ENCODE data around the gene SEMA7A. TPM values are rescaled to one million over a fixed set of nuclear protein-coding genes. Genes with fewer than 3 reads are reported as not detected.

Gene SEMA7A
- total RNA-seq, 3 donors from 2014 or later = 0.80 to 1.3 (median 0.88) TPM

- DNase-seq (ENCODE audit: low spot score in 2 of 2) = peak; percentile 51 to 68
- Histone ChIP-seq H3K36me3 (no peaks in the 10 kb centered on the region), H3K27ac (no peak overlapping the region), H3K27me3 (no peaks in the 10 kb centered on the region), H3K4me3 (no peak overlapping the region), H3K9me3 (no peaks in the 10 kb centered on the region), H3K4me1 (peaks cover 0 to 13% of the 10 kb centered on the region in 2 donors)
- intact Hi-C loops (cut with DNase I; ENCODE audit: low total_unique reads) = no loop called here
- TF ChIP-seq CTCF (IDR thresholded peaks at IDR 0.05) = peak; percentile 63 to 74 (median 68)
- no peak for TF ChIP-seq POLR2A (IDR thresholded peaks at IDR 0.05)
These were observed 51.5 kb downstream of the SEMA7A start for GRCh38 chr15:74382004-74382816.

GRCh38 chr15:74381481-74381880 is 52.3 kb downstream of the SEMA7A start:
- H3K9me3 ChIP-seq = no peaks in the 10 kb centered on the region
- peaks cover 0 to 13% of the 10 kb centered on the region in 2 donors for H3K4me1 ChIP-seq
- intact Hi-C loops (cut with DNase I; ENCODE audit: low total_unique reads) = no loop called here
- H3K36me3 ChIP-seq = no peaks in the 10 kb centered on the region
- DNase-seq (ENCODE audit: low spot score in 2 of 2) = no peak
- no peak overlapping the region for H3K27ac ChIP-seq
- no peak overlapping the region for H3K4me3 ChIP-seq
- no peak for TF ChIP-seq POLR2A (IDR thresholded peaks at IDR 0.05)
- TF ChIP-seq POLR2AphosphoS5 (IDR thresholded peaks at IDR 0.05) = no peak
- no peak for TF ChIP-seq CTCF (IDR thresholded peaks at IDR 0.05)
- H3K27me3 ChIP-seq = no peaks in the 10 kb centered on the region

GRCh38 chr15:74381190-74381453 is 52.6 kb downstream of the SEMA7A start:
- peaks cover 0 to 12% of the 10 kb centered on the region in 2 donors for H3K4me1 ChIP-seq
- H3K27ac ChIP-seq = no peak overlapping the region
- intact Hi-C loops (cut with DNase I; ENCODE audit: low total_unique reads) = no loop called here
- no peaks in the 10 kb centered on the region for H3K27me3 ChIP-seq
- H3K36me3 ChIP-seq = no peaks in the 10 kb centered on the region
- H3K9me3 ChIP-seq = no peaks in the 10 kb centered on the region
- TF ChIP-seq POLR2AphosphoS5 (IDR thresholded peaks at IDR 0.05) = no peak
- TF ChIP-seq POLR2A (IDR thresholded peaks at IDR 0.05) = no peak
- TF ChIP-seq CTCF (IDR thresholded peaks at IDR 0.05) = no peak
- no peak overlapping the region for H3K4me3 ChIP-seq
- no peak for DNase-seq (ENCODE audit: low spot score in 2 of 2)

GRCh38 chr15:74380361-74381189 is 53.2 kb downstream of the SEMA7A start:
- H3K27me3 ChIP-seq = no peaks in the 10 kb centered on the region
- peaks cover 0 to 8% of the 10 kb centered on the region in 2 donors for H3K4me1 ChIP-seq
- TF ChIP-seq POLR2A (IDR thresholded peaks at IDR 0.05) (no peak), CTCF (IDR thresholded peaks at IDR 0.05) (no peak), POLR2AphosphoS5 (IDR thresholded peaks at IDR 0.05) (no peak)
- H3K27ac ChIP-seq = no peak overlapping the region
- no peaks in the 10 kb centered on the region for H3K36me3 ChIP-seq
- intact Hi-C loops (cut with DNase I; ENCODE audit: low total_unique reads) = no loop called here
- H3K4me3 ChIP-seq = no peak overlapping the region
- H3K9me3 ChIP-seq = no peaks in the 10 kb centered on the region
- no peak for DNase-seq (ENCODE audit: low spot score in 2 of 2)

- Histone ChIP-seq H3K4me1 (peaks cover under 1 to 6% of the 10 kb centered on the region in 2 donors), H3K4me3 (no peak overlapping the region), H3K27me3 (no peaks in the 10 kb centered on the region), H3K9me3 (no peaks in the 10 kb centered on the region), H3K27ac (no peak overlapping the region), H3K36me3 (no peaks in the 10 kb centered on the region)
- TF ChIP-seq POLR2A (IDR thresholded peaks at IDR 0.05) (no peak), CTCF (IDR thresholded peaks at IDR 0.05) (no peak), POLR2AphosphoS5 (IDR thresholded peaks at IDR 0.05) (no peak)
- intact Hi-C loops (cut with DNase I; ENCODE audit: low total_unique reads) = no loop called here
- DNase-seq (ENCODE audit: low spot score in 2 of 2) = peak in 1 of 2 donors; percentile 58
These were observed 54.9 kb downstream of the SEMA7A start for GRCh38 chr15:74378848-74379247.
